Ascending aorta (tissue), 2 donors: ENCODE results near the gene HPF1. TPM values are rescaled to one million over a fixed set of nuclear protein-coding genes. Genes with fewer than 3 reads are reported as not detected.
"Not testable (repeated sequence)": the region's sequence is repeated elsewhere in the genome, so short reads cannot be mapped to it uniquely, and the experiment has no call there.

ENCODE experiments used
- DNase-seq, 2 donors: peaks; one replicate each; pipeline ENCODE4 v3.0.0-alpha.2; 2019; ENCODE audit warnings: low spot score in 2 of 2
- H3K27ac ChIP-seq, 2 donors: fragments of 200-600 bp; sonication (generic); one replicate each; pipeline ENCODE4 v1.5.1; 2016 to 2017; ENCODE audit warnings: mild to moderate bottlenecking in 1 of 2
- H3K27me3 ChIP-seq: fragments of 200-600 bp; sonication (generic); one replicate; pipeline ENCODE4 v1.5.1; 2017
- H3K36me3 ChIP-seq, 2 donors: fragments of 200-600 bp; sonication (generic); one replicate each; pipeline ENCODE4 v1.5.1; 2016
- H3K4me1 ChIP-seq, 2 donors: fragments of 200-600 bp; sonication (generic); one replicate each; pipeline ENCODE4 v1.5.1; 2016 to 2017; ENCODE audit warnings: mild to moderate bottlenecking in 1 of 2
- H3K4me3 ChIP-seq, 2 donors: fragments of 200-600 bp; sonication (generic); one replicate each; pipeline ENCODE4 v1.5.1; 2016 to 2017; ENCODE audit warnings: mild to moderate bottlenecking in 1 of 2
- H3K9me3 ChIP-seq, 2 donors: fragments of 200-600 bp; sonication (generic); one replicate each; pipeline ENCODE4 v1.5.1; 2016
- CTCF ChIP-seq, 3 experiments: fragments of 200-600 bp in 2 of 3; fragments of 450-650 bp in 1 of 3; sonication (generic) in 2 of 3; IDR thresholded peaks; one replicate each; pipeline ENCODE4 v1.5.1; 2016 to 2019; ENCODE audit warnings: antibody characterized with exemption in 3 of 3, mild to moderate bottlenecking in 1 of 3, moderate library complexity in 1 of 3
- intact Hi-C: fragments of 100-400 bp; cut with DNase I; formaldehyde crosslinking; loops from one replicate; pipeline ENCODE4 v1.15.1; 2023
- total RNA-seq: library from RNA; depleted of rRNA; stranded (reverse); fragments of >200 nt; gene quantifications from one replicate; pipeline ENCODE4 v1.1.0, GENCODE V29; 2016

Gene HPF1
- total RNA-seq = 0.53 TPM

- TF ChIP-seq CTCF (IDR thresholded peaks at IDR 0.05) = no peak
- Histone ChIP-seq H3K9me3 (no peaks in the 10 kb centered on the region), H3K27ac (peak within 1 kb of the TSS; percentile 40 to 68), H3K4me1 (peaks cover 0 to 13% of the 10 kb centered on the region in 2 donors), H3K36me3 (peaks cover 6 to 7% of the 10 kb centered on the region in 2 donors), H3K27me3 (no peaks in the 10 kb centered on the region), H3K4me3 (peak within 1 kb of the TSS; percentile 65 to 91)
- DNase-seq = peak; percentile 76 to 96
- intact Hi-C loops = loop anchor here (1.0 to 5.0 kb wide), 3 partner anchors 95 to 270 kb away; partner anchors contain the start of genes MFAP3L and NEK1
These were observed at the start of gene HPF1 for GRCh38 chr4:169757575-169758184. Gene HPF1 (minus strand): TSS chr4:169757944. CDS start chr4:169757877, 67 bp downstream.

GRCh38 chr4:169806770-169807169, 49.0 kb upstream of the HPF1 start:
- H3K4me1 ChIP-seq, DNase-seq, H3K36me3 ChIP-seq, H3K4me3 ChIP-seq, H3K27me3 ChIP-seq, H3K9me3 ChIP-seq, intact Hi-C loops, H3K27ac ChIP-seq: not testable (repeated sequence)

- H3K27me3 ChIP-seq = no peaks in the 10 kb centered on the region
- no peaks in the 10 kb centered on the region for H3K4me1 ChIP-seq
- no peak for TF ChIP-seq CTCF (IDR thresholded peaks at IDR 0.05)
- no peaks in the 10 kb centered on the region for H3K9me3 ChIP-seq
- DNase-seq = no peak
- no peaks in the 10 kb centered on the region for H3K36me3 ChIP-seq
- no peak overlapping the region for H3K4me3 ChIP-seq
- intact Hi-C loops = no loop called here
- H3K27ac ChIP-seq = no peak overlapping the region
These were observed 45.7 kb upstream of the HPF1 start for GRCh38 chr4:169803413-169803812.

- H3K27ac ChIP-seq = no peak overlapping the region
- no peak for DNase-seq
- H3K4me3 ChIP-seq = no peak overlapping the region
- no peaks in the 10 kb centered on the region for H3K27me3 ChIP-seq
- H3K4me1 ChIP-seq = no peaks in the 10 kb centered on the region
- H3K36me3 ChIP-seq = no peaks in the 10 kb centered on the region
- intact Hi-C loops = no loop called here
- no peak for TF ChIP-seq CTCF (IDR thresholded peaks at IDR 0.05)
- no peaks in the 10 kb centered on the region for H3K9me3 ChIP-seq
These were observed 45.1 kb upstream of the HPF1 start for GRCh38 chr4:169802873-169803272.

GRCh38 chr4:169800541-169800940, 42.8 kb upstream of the HPF1 start:
- Histone ChIP-seq H3K36me3 (no peaks in the 10 kb centered on the region), H3K4me3 (no peak overlapping the region), H3K4me1 (no peaks in the 10 kb centered on the region), H3K9me3 (no peaks in the 10 kb centered on the region), H3K27ac (no peak overlapping the region), H3K27me3 (no peaks in the 10 kb centered on the region)
- TF ChIP-seq CTCF (IDR thresholded peaks at IDR 0.05) = no peak
- intact Hi-C loops = no loop called here
- DNase-seq = no peak

- no peaks in the 10 kb centered on the region for H3K36me3 ChIP-seq
- H3K27me3 ChIP-seq = no peaks in the 10 kb centered on the region
- H3K9me3 ChIP-seq = no peaks in the 10 kb centered on the region
- H3K4me3 ChIP-seq = no peak overlapping the region
- TF ChIP-seq CTCF (IDR thresholded peaks at IDR 0.05) = no peak
- intact Hi-C loops = no loop called here
- no peak overlapping the region for H3K27ac ChIP-seq
- H3K4me1 ChIP-seq = no peaks in the 10 kb centered on the region
- DNase-seq = no peak
These were observed 41.5 kb upstream of the HPF1 start for GRCh38 chr4:169799260-169799659.
